NCI-H1417 (cell line): ENCODE measurements around the gene KLHDC8B.

Experiments
- DNase-seq, 3 experiments: peaks; one replicate each; lab custom pipeline; 2025; lab: John Stamatoyannopoulos, UW

Gene KLHDC8B

DNA sequence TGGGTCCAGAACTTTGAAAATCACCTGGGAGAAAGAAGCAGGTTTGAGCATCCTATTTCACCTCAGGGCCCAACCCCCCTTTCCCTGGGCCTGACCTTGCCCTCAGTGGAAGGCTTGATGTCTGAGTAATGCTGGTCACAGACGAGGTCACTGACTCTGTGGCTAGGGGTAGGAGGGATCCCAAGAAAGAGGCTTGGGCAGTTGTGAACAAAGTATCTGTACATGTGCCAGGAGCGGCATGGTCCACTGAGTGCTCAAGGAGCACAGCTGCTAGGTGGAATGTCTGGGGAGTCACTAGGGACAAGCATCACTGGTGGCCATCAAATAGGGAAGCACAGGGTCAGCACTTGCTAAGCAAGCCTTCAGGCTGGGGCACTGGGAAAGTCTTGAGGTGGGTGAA, 12.6 kb upstream of the KLHDC8B start:
- DNase-seq: no peak

DNA sequence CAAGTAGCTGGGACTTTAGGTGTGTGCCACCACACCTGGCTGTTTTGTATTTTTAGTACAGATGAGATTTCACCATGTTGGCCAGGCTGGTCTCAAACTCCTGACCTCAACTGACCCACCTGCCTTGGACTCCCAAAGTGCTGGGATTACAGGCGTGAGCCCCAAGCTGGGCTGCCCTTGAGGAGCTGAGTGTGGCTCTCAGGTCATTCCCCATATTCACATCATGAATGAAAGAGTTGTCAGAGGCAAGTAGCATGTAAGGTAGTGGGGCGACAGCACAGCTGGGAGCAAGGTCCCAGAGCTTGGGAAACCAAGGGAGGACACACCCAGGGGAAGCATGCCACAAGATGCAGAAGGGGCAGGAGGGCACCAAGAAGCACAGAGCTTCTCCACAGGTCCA, 10.2 kb upstream of the KLHDC8B start:
- no peak for DNase-seq

DNA sequence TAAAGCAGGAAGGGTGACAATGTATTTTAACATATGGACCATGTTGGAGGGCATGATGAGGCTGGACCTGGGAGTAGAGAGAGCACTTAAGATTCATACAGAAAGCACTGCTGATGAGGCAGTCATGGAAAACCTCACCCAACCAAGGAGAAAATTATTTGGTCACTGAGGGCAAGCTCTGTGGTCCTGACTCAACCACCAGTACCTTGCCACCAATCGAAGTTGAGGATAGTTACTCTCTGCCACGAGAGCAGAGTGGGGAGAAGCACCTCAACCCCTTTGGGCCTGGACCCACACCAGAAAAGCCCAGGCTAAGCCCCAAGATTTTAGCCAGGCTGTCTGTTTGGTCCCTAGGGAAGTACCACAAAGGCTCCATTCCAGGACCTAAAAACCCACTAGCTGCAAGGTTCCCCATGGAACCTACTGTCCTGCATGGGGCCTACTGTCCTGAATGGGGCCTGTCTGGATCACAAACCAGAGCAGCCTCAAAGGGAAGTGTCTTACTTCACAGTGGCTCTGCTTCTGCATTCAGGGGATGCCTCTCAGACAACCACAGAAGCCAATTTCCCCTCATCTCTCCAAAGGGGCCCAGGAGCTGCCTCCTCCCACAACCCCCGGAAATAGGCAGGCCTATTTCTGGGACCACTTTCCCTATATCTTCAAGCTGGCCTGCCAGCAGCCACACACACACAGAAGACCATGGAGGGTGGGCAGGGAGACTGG, 9.4 kb upstream of the KLHDC8B start:
- DNase-seq: no peak

DNA sequence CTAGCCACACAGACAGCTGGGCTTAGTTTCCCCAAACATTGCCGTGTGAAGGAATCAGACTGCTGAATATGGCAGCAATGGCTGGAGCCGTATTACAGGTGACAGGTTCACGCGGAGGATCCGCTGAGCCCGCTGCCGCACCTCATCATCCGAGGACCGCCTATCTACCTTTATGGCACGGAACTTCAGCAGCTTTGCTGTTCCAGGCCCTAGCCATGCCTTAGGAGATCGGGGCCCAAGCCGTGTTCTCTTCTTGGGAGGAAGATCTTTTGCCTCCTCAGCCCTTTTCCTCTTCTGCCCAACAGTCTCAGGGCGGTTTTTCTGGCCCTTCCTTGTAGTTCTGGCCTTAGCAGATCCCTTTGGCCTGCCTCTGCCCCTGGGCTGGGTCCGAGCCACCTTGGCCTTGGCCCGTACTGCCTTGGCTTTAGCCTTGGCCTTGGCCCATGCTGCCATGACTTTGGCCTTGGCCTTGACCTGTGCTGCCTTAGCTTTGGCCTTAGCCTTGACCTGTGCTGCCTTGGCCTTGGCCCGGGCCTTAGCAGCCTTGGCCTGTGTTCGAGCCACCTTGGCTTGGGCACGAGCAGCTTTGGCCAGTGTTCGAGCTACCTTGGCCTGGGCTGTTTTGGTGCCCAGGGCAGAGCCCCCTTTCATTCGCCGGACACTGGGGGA, 8.5 kb upstream of the KLHDC8B start:
- DNase-seq: no peak

DNA sequence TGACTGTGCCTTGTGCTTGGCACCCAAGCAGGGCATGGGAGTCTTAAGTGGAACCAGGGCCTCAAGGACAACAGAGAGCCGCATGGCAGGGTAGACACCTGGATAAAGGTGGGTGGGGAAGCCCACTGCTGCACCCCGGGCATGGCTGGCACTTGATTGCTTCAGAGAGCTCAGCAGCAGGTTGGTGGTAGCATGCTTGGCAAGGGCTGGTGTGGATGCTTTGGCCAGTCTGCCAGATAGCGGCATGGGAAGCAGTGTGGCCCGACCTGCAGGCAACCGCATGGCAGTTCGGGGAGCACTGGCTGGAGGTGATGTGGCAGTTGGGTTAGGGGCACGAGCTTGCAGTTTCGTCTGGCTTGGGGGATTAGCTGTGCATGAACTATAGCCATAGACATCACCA, 7.8 kb upstream of the KLHDC8B start:
- DNase-seq: no peak

DNA sequence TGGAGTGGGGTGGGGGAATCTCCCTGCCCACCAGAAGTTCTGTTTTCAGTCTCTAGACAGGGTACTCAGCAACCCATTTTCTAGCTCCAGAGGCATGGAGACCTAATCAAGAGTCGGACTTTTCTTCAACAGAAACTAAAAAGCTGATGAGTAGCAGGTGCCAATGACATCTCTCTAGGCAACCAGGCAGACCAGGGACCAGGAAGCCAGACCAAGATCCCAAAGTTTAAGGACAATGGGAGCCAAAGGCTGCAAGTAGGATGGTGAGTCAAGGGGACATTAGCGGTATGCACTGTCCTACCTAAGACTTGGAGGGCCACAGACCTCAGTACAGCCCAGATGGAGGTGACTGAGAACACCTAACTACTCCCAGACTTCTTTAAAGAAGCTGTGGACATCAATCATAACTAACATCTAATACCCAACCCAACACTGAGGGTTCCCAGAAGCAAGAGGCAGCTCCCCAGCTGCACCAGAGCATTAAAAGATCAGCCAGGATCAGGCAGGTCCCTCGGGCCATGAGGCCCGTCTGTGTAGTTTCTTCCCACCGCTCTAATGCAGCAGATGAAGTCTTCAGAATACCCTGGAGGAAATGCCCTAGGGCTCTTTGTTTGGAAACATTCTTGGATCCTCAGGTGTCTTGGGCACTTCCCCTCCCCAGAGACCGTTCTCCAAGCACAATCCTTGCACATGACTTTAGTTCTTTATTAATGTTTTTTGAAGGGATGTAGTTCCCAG, 6.2 kb upstream of the KLHDC8B start:
- no peak for DNase-seq

DNA sequence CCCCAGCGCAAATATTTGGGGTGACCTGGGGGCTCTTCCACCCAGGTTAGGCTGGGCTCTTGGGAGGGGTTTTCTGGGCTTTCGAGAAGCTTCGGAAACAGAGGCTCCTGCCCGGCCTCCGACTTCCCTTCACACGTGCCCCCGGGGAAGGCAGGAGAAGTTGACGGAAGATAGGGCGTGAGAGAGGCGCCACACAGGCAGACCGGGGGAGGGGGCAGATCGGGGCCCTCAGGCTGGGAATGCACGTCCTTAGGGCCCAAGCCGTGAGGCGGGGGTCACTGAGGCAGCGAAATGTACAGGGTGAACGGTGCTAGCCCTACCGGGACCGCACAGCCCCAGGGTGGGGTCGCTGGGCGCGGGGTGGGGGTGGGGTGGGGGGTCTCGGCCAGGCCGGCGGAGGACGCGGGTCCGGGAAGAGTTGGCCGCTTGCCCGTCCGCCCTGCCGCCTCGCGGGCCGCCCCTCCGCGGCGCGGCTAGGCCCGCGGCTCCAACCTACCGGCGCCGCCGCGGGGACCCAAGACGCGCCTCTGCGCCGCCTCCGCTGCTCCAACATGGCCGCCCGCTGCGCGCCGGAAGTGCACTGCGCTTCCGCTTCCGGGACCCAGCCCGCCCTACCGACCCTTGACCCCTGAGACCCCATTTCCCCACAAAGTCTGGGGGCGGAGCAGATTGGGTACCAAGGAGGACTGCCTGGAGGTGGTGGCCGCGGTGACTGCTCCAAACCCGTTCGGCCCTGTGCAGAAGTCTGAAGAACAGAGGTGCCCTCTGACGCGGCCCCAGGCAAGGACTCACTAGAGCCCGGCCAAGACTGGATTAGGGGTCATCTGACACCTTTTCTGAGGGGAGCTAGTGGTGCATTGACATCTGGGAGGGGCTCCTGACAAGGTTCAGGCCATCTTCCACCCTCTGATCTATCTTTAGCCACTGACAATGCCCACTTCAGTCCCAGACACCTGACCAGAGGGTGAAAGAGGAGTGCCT, 5.3 kb upstream of the KLHDC8B start, which contains the start of gene CCDC71:
CCDC71 (minus strand) TSS at position 561 of the 981 bp plus-strand sequence. CDS start 2,123 bp downstream, outside the sequence.
- DNase-seq: peak; percentile 56 to 70 (median 61)

DNA sequence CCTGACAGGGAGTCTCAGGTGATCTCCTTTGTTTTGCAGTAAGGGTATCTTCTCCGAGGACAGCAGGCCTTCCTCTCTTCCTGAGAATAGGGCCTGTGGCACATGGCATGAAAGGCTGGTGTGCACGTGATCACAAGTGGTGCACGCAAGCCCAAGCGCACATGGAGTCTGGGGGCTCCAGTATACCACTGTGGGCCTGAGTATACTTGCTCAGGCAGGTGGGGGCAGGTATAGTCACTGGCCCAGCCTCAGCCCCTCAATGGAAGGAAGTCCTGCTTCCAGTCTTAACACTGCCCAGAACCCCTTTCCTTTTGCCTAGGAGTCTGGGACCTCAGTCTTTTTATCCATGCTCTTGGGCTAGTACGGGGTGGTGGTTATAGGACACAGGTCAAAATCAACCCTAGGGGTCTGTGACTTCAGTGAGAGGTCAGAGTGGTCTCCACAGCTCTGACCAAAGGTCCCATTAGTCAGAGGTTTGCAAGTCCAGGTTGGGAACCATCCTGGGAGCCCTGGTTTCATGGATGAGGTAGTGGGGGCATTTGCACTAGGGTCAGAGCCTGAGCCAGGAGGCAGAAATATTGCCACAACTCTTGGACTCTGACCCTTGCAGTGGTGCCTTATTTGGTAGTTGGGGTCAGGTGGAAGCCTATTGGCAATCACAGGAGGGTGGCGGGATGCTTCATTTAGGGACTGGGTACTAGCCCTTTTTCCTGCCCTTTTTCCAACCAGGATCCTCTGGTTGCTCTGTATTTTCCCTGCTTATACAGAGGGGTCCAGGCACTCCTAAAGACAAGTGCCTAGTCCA, 4.4 kb upstream of the KLHDC8B start:
- no peak for DNase-seq

DNA sequence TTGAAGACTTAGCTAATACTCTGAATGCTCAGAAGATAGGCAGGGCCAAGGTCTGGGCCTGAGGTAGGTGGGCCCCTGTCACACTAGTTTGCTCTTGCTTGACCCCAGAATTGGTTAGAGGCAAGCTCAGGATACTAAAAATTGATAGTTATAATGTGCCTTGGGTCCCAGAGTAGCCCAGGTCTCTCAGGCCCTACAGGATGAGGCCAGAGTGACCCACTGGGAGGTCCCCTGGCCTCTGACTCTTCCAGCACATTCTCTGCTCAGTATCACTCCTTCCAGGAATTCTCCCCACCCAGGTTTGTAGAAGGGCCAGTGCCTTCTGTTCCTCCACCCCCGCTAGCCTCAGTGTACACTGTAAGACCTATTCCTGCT, 667 bp upstream of the KLHDC8B start:
- DNase-seq: no peak

DNA sequence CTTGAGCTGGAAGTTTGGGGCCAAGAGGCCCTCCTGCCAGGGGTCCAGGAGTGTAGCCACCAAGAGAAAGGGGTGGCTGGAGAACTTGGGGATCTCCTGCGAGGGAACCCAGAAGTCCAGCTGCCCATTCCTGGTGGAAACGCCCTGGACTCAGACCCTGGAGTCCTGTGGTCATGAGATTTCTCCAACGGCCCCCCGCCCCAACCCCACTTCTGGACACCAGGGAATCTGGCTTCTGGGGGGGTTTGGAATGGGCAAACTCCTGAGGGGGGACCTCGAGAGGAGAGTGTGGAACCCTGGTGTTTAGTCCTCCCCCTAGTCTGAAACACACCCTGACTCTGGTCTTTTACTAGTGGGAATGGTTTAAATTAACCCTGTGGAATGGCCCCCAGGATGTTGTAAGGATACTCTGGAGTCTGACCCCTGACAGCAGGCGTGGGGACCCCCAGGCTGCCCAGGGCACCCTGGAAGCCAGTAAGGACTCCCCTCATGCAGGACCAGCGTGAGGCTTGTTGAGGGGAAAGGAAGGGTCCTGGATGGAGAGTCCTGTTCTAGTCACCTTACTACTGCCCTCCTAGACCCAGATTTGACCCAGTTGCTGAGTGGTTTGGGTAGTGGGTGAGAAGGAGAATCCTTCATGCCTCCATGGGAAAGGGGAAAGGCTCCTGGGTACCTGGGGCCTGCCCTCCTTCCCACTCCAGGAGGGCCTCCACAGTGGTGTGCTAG, 540 bp downstream of the KLHDC8B start:
- no peak for DNase-seq

DNA sequence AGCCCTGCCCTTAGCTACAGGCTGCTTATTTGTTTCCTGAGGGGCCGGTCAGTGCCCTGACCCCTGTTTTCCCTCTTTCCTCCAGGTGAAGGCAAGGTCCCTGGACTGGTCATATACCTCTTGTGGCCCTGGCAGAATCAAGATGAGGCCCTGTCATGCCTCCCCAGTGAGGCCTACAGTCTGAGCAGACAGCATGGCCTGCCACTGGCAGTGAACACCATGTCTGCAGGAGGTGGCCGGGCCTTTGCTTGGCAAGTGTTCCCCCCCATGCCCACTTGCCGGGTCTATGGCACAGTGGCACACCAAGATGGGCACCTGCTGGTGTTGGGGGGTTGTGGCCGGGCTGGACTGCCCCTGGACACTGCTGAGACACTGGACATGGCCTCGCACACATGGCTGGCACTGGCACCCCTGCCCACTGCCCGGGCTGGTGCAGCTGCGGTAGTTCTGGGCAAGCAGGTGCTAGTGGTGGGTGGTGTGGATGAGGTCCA, 1.2 kb downstream of the KLHDC8B start:
- no peak for DNase-seq

DNA sequence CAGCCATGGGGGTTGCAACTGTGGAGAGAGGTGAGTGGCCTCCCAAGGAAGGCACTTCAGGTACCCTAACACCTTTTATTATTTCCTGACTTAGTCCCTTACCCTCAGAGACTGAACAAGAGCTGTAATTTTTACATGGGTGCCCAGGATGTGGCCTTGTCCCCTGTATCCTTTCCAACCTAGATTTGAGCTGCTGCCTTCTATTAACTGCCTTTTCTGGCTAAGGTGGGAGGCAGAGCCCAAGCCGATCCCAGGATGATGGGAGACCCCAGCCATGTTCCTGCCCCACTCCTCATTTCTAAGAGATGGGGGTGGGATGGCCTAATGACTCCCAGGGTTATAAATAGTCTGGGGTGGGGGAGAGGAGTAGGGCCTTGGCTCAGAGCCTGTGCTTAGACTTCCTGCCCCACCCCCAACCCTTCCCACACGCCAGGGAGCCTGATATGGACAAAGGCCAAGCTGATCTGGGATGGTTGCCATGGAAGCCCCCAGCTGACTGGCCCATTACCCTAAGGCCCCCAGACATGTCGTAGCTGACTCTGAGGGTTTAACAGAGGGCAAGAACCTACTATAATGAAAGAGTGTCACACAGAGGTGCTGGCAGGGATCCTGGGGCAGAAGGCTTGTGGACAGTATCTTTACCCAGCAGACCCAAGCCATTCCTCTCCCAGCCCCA, 1.9 kb downstream of the KLHDC8B start:
- peak in 2 of 3 experiments; percentile 73 to 90 for DNase-seq

DNA sequence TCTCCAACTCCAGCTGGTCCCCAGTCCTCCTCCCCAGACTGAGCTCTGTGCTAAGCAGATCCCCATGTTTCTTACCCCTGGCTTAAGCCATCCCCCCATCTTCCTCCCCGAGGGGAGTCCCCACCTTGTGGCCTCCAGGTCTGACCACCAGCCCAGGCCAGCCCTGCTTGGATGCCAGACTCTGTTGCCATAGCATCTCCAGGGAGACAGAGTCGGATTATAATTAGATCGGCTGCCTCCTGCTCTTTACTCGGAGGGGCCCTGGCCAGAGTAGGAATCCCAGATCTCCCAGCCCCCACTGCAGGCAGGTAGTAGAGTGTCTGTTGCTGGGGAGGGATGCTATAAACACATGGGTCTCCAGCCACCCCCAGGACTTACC, 2.4 kb downstream of the KLHDC8B start:
- peak in 2 of 3 experiments; percentile 72 to 89 for DNase-seq

DNA sequence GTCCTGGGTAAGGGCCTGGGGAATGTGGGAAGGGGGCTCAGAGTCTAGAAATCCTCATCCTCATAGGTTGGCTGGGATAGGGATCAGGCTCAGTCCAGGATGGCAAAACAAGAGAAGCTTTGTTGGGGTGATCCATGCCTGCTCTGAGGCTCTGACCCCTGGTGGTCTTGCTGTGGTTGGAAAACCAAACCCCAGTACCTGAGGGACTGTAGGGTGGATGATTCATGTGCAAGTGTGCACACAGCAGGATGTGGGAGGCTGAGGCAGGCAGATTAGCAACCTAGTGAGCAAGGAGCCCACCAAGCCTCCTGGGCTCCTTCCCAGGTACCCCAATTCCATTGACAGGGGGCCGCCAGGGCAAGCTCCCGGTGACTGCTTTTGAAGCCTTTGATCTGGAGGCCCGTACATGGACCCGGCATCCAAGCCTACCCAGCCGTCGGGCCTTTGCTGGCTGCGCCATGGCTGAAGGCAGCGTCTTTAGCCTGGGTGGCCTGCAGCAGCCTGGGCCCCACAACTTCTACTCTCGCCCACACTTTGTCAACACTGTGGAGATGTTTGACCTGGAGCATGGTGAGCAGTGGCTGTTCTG, 3.1 kb downstream of the KLHDC8B start:
- no peak for DNase-seq

DNA sequence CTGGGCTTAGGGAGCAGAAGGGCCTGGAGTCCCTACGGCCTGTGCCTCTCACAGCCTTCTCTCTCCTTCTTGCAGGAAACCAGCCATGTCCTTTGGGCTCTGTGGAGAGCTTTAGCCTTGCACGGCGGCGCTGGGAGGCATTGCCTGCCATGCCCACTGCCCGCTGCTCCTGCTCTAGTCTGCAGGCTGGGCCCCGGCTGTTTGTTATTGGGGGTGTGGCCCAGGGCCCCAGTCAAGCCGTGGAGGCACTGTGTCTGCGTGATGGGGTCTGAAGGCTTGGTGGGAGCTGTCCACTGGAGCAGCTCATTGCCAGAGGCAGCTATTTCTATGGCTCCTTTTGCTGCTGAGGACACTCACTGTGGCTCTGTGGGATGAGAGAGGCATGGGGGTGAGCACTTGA, 4.1 kb downstream of the KLHDC8B start:
- DNase-seq: no peak

DNA sequence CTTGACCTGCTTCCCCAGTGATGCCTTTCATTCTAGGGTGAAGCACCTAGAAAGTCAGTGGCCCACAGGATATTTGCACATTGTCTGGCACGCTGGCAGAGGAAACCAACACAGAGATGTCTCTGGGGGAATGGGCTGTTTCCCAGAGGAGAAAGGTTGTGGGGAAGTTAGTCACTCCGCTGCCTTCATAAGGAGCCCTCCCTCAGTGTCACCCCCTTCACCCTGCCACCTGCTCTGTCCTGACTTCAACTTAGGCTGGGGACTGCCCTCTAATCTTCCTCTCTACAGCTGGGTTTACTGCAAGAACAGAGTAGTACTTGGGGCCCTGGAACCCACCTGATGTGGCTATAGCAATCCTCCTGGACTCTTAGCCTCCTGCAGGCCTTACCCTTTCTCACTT, 5.7 kb downstream of the KLHDC8B start:
- no peak for DNase-seq

DNA sequence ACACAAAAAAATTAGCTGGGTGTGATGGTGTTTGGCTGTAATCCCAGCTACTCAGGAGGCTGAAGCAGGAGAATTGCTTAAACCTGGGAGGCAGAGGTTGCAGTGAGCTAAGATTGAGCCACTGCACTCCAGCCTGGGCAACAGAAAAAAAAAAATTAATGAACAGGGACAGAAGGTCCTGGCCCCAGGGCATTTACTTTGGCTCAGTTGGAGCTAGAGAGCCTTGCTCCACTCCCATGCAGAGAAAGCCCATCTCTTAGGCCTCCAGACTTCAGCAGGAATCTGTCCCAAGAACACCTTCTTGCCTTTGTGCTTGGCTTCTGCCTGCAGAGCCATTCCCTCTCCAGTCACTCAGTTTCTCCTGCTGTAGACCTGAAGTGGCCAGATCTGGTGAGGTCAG, 8.7 kb downstream of the KLHDC8B start:
- DNase-seq: no peak

DNA sequence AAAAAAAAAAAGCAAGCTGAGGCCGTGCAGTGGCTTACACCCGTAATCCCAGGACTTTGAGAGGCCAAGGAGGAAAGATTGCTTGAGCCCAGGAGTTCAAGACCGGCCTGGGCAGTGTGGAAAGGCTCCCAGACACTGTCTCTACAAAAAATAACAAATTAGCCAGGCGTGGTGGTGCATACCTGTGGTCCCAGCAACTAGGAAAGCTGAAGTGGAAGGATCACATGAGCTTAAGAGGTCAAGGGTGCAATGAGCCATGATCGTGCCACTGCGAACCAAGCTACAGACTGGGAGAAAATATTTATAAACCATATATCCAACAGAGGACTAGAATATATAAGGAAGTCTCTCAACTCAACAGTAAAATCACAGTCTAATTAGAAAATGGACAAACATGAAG, 10.0 kb downstream of the KLHDC8B start:
- DNase-seq: no peak

DNA sequence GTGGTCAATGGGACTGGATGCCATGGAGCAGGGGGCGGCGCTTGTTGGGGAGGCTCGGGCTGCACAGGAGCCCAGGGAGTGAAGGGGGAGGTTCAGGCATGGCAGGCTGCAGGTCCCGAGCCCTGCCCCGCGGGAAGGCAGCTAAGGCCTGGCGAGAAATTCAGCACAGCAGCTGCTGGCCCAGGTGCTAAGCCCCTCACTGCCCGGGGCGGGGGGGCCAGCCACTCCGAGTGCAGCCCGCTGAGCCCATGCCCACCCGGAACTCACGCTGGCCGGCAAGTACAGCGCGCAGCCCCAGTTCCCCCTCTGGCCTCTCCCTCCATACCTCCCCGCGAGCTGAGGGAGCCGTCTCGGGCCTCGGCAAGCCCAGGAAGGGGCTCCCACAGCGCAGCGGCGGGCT, 11.3 kb downstream of the KLHDC8B start:
- no peak for DNase-seq
